HG03159 (cell line): Measurements from ENCODE around the gene CADPS.
A peak's percentile ranks its signal among the peaks of the same experiment; 100 is the strongest.

ENCODE experiments used
- ATAC-seq: cut with Tn5 transposase; IDR thresholded peaks from one replicate; pipeline ENCODE4 v1.9.1; 2021; ENCODE audit warnings: mild to moderate bottlenecking, moderate library complexity; ENCODE audit not compliant: unreplicated experiment

The CADPS gene

DNA sequence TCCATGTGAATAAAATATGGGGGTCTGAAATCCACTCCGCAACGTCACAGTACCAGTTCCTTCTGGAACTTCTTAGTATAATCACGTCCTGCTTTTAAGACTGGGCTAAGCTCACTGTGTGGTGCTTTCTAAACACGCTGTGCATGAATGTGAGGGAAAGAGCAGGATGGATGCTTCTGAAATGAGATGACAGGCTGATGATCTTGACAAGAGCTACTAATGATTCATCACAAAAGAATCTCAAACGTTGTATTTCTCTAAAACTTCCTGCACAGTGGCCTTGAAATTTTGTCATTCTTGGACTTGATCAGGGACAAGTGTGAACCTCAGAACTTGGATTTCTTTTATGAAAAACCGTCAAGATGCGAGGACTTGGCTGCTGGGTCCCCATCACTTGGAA is 221.4 kb downstream of the CADPS start:
- ATAC-seq, result no peak

DNA sequence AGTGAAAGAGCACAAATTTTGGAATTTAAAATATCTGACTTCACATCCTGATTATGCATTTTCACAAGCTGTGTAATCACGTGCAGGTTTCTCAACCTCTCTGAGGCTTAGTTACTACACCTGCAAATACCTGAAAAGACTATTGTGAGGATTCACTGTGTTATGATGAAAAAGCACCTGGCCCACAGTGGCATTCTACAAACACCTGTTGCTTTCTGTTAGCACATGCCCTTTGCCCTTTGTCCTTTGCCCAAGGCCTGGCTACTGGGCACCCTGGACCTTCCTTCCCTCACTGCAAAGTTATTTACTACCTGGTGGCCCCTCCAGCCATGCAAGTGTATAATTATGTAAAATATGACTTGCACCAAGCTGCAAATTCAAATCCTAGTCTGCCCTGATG is 227.5 kb downstream of the CADPS start:
- no peak for ATAC-seq

DNA sequence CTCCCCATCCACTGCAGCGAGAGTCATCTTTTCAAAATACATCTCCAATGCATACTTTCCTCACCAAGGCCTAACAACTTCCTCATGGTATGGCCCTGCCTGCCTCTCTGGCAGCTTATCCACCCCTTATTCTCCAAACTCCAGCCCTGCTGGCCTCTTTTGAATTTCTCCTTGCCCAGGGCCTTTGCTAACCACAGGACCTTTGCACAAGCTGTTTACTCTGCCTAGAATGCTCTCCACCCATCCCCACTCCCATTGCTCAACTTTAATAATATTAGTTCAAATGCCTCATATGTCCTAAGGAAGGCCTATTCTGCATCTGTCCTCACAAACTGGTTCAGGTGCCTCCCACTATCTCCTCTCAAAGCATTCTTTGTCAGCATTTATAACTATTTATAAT is 230.7 kb downstream of the CADPS start:
- no peak for ATAC-seq

DNA sequence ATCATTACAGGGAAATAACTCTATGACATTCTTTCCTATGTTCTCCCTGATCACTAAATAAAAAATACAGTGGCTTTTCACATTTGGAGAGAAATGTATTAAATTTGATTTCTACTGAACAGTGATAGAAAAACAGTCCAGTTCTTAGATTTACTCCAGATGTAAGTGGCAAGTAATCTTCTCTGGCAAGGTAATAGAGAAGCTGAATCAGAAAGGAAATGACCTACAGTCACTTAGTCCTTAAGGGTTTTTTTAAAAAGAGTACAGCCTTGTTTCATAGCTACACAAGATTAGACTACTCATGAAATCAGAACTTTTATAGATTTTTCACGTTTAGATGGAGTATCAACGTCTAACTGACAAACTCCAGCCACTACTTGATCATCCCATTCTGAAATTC is 236.9 kb downstream of the CADPS start:
- no peak for ATAC-seq

DNA sequence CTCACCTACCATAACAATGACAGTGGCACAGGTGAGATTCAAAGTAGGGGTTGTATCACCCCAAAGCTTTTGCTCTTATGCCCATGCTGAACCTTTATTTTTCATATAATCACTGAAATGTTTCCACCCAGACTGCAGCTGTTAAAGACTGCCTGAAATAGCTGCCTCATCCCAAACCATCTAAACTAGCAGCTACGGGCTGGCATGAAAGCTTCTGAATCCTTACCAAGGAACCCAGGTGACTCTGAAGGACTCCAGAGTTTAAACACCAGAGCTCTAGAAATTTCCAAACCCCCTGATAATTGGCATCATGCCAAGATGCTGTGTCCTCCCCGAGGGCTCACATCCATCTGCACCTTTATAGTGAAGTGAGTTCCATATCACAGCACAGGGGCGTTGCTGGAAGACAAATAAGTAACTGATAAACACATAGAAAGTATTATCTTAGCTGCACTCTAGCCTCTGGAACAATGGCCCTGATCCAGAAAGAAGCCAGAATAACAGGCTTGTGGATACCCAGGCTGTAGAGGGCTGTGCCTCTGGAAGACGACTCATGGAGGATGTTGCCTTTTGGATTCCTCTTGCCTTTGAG is 238.9 kb downstream of the CADPS start:
- no peak for ATAC-seq

DNA sequence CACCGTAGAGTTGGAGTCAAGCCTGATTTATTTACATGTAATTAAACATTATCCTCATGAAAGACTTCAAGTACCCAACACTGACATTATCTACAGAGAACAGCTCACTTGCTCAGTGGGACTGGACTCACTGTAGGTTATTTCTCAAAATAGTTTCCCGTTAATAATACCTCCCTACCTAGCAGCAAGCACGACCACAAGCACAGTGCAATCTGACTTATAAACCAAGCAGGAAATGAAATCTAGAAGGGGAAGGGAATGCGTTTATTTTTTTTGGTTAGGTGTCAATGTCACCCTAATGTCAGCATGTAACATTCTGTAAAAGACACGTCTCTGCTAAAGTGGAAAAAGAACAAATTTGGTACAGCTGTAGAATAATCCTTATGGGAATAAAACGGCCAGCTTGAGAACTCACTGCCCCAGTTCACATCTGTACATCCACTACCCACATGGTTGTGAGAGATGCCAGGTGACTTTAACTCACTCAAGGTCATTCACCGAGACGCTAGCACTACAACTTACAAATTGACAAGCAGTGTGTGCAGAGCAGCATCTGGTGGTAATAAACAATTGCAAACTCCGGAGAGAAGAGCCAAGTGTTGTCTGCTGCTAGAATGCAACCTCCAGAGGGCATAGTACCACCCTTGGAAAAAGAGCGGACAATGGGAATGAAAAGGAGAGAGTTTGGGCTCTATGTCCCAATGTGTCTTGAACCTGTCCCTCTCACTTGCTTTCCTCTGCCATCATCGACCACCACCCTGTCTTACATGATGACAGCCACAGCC is 242.5 kb downstream of the CADPS start:
- no peak for ATAC-seq

DNA sequence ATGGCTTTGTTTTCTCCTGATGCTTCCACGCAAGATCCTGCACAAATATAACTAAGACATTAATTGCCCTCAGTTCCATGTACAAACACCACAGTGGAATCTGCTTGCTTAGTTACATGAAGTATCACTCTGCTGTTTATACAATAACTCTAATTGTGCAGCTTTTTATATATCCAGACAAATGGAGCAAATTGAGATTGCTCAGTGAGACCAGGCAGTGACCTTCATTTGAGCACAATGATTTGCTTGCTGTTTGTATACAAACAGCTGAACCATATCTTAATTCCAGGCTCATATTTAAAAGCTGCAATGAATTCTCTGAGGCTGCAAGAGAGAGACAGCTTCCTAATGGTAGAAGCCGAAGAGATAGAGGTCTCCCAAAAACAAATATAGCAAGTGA is 243.7 kb downstream of the CADPS start:
- ATAC-seq, result no peak

DNA sequence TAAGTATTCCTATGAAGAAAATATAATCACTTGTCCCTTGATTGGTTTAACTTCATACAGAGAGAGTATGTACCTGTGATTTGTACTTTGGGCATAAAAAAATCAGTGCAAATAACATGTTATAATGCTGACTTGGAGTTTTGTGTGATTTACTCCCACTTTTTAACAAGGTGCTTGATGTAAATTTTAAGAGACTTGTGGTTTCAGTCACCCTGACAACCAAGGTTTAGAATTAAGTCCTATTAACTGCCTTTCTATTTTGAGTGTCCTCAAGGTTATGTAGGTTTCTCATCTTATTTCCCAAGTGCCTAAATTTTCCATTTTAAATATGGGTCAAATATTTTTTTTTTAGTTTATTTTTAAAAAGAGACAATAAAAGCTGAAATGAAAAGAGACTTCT is 244.6 kb downstream of the CADPS start:
- ATAC-seq, result no peak

DNA sequence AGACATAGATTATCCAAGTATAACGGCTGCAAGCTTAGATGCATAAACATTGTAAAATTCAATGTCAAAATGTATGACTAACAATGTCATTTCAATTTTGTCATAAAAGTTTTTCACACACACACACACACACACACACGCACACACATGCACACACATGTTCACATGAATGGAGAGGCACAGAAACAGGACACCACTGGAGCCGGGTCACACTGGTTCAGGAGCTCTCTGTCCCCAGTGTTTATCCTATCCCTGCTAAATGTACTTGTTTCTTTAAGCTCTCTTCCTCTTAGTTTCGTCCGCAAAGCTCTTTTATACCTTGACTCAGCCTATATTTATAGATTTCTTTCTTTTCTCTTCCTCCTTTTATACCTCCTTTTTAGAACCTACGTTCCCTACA is 249.9 kb downstream of the CADPS start:
- no peak for ATAC-seq

DNA sequence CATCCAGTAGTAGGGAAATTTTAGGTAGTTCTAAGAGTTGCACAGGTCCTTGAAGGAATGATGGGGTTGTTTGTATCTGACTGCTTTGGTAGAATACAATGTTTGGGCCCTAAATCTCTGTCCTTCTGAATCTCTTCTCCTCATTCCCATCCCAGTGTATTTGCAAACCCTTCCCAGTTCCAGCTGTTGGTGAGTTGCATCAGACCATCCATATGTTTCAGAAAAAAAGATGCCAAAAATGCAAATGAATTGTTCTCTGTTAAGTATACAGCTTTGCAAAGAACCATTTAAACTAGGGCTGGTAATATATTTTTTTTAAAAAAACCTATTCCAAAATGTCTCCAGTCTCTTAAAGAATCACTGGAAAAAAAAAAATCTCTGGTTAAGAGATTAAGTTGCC is 251.0 kb downstream of the CADPS start:
- ATAC-seq, result no peak

DNA sequence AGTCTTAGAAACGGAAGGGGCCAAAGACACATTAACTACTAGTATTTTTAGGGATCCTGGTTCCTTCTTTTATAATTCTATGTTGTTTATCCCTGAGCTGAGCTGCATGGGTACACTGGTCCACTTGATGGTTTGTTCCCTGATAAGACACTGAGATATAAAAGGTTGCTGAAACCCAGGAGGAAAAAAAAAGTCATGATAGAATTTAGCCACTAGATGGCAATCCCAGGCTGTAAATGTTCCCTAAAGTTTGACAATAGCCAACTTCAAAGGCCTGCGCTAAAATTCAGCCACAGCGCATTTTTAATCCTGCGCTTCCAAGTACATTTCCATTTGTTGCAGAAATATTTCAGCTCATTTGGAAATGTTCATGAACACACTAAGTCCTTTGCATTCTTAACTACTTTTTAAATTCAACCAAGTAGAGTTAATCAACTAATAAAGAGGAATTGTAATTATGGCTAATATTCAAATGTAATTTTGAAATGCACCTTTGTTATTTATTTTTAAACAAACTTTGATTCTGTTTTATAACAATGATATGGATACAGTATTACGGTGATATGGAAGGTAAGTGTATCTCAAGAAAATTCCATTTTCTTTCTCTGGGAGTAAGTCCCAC is 252.6 kb downstream of the CADPS start:
- peak; percentile 53 for ATAC-seq

DNA sequence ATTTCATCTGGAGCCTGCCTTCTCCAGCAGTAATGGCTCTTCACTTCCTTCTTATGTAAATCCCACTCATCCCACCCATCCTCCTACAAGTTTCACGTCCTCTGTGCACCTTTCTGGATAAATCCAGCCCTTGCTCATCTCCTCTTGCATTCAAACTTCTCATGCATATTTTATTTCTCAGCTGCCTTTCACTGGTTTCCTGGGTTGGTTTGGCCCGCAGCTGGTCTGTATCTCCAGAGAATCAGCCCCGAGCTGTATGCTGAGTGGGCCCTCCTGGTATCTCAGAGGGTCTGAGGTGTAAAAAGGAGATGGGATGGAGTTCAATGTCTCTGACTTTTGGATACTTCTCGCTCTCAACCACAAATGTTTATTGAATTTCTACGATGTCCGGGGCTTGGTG is 253.3 kb downstream of the CADPS start:
- ATAC-seq, result no peak

DNA sequence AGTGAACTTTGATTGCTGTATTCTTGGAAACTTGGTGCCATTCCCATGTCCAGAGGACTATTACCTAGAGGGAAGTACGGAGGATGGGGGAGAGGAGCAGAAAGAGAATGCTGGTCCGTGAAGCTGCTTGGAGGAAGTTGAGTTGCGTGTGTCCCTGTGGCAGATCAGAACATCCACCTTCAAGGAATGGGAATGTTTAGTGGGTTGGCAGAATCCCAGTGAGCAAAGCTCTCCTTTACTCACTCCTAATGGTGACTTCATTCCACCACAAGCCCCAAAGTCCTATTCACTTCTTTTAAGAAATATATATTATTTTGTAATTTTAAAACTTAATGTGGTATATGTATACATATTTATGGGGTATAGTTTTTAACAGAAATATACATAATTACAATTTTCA is 254.0 kb downstream of the CADPS start:
- no peak for ATAC-seq

DNA sequence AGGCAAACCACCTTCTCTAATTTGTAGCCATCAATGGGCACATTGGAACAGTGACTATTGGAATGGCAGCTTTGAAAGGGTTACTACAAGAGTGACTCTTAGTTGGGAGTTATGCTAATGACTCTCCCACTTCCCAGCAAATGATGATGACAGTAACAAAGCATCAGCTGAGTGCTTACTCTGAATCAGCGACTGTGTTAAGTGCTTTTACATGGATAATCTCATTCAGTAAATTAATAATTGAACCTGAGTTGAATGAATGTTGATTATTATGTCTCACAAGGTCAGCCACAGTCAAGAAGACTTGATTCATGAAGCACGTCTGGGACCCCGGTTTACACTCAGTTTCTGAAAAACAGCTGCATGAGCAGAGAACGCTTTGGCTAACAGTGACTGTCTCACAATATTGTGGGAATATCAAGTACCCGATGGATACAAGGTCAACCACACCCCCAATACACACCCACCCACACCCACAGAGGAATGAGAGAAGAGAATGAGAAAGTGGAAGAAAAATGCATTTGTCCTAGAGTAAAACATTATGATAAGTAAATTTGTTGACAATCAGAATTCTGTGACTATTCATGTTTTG is 259.9 kb downstream of the CADPS start:
- no peak for ATAC-seq

DNA sequence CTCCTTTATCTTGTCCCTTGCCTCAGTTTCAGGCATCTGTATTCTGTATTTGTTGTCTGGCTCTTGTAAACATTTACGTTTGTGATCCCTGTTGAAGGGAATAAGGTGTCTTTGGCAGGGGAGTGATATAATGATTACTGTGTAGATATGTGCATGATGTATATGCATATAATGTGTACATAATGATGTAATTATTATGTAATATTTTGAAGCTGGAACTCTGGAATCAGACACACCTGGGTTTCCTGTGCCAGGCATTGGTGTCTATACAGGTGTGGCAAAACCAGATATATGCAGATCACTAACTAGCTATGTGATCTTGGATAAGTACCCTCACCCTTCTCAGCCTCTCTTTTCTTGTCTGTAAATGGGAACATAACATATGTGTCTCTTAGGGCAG is 260.7 kb downstream of the CADPS start:
- ATAC-seq, result no peak

DNA sequence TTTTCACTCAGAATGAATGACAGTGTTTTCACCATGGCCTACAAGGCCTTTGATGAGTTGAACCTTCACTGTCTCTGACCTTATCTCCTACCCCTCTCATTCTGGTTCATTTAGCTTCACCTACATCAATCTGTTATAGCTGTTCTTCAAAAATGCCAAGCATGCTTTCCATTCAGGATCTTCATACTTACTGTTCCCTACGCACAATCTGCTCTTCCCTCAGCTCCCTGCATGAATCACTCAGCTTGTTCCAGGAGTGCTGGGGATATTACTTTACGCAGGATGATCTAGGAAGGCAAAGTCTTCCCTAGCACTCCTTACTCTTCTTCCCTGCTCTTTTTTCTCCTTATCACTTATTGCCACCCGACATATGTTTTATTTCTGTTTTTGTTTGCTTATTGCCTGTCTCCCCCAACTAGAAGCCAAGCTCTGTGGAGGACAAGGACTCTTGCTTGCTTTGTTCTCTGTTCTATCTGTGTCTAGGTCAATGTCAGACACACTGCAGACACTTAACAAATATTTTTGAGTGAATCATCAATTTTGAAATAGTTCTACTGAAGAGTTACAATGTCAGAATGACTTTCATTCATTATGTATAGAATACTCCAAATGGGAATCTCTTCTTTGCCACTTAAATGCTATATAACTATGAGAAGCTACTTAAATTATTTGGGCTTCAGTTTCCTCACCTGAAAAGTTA is 263.5 kb downstream of the CADPS start:
- ATAC-seq, result no peak

DNA sequence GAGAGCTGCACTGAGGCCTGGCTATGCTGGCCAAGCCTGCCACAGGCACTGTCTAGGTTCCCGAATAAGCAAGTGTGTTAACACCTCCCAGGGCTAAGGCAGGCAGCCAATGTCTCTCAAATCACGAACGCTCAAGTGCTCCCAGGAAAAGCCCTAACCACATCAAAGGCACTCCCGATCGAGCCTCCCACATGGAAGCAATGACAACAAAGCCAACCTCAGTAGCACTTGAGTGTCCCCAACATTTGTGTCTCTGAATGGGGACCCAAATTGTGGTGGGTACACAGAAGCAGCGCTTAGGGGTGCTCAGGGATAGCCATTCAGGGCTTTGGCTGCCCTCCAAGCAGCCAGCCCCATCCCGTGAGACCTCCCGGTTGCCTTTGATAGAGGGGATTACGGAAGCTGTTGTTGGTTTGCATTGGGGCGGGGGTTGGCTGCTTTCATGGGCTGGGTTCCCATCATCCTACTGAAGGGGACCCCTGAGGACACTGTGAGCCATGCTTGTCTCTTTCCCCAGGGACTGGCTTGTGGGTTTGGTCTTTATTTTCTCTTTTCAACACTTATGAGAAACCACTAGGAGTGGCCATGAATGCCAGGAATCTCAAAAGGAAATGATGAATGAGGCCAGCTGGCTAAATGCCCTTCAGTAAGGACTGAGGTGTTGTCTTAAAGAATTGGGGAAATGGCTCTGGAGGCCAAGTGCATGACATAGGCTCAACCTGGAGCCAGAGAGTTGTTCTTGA is 267.8 kb downstream of the CADPS start:
- ATAC-seq, result no peak

DNA sequence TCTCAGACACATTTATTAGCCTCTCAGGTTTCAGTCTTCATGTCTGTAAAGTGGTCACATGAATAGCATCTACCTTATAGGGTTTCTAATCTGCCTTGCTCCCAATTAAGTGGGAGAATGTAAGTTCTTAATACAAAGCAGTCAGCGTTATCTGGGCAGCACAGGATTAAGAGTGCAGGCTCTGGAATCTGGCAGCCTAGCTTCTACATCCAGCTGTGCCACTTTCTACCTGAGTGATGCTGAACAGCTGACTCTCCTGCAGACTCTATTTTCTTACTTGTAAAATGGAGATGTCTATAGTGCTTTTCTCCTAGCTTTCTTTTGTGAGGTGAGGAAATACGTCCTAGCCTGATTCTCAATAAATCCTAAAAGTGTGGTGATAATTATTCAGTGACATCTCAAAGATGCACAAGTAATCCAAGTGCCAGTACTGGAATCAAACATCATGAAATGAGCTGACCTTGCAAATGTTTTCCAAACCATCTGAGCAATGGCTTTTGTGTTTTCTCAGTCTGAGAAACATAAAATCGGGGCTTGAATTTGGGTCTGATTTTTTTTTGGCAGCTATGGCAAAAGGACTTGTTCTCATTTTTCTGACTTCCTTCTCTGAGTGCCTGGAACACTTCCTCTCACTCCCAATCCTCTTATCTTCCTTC is 269.7 kb downstream of the CADPS start:
- no peak for ATAC-seq

DNA sequence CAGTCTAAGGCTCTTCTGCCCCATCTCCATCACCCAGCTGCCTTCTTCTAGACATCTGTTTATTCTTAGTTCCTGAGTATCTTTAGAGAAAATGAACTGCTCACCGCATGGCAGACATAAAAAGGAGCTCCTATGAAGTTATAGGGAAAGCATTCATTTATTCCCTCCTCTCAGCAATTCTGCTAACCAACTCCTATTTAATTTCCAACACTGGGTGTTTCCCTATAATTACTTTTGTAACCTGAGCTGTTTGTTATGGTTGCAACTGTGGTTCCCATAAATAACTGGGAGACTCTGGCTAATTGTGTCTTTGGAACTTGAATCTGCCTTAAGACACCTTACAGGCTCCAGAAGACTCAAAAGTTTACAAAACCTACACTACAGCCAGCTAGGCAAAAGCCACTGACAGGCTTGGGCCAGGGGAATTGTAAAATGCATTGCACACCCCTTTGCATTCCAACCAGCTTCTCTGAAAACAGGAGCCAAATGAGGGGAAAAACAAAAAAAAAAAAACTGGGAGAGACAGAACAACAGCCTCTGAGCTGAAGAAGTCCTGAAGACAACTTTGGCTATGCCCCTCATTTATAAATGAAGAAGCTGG is 270.4 kb downstream of the CADPS start:
- no peak for ATAC-seq

DNA sequence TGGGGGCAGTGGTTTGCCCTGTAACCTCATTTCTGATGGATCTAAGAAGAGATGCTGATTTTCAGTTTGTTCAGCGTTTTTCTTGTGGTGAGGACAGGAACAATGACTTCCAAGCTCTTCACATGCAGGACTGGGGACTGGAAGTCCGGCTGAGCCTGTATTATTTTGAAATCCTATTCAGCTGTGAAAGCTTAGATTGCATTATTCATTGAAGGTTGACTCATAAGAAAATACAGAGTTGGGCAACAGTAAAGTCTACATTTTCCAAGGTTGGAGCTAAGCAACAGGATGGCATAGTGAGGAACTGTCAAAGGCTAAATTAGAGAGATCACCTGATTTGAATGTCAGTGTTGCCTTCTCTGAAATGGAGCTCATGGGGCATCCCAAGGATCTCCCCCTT is 270.9 kb downstream of the CADPS start:
- no peak for ATAC-seq
